CD4-positive, alpha-beta T cell (primary cell): Measurements from ENCODE around the gene PYDC1. TPM values are rescaled to one million over a fixed set of nuclear protein-coding genes. Genes with fewer than 3 reads are reported as not detected.

Source experiments
- ATAC-seq: fragments of 200-7000 bp; cut with Tn5 transposase; one replicate; pipeline ENCODE4 v1.10.0; 2022; ENCODE audit warnings: mild to moderate bottlenecking; ENCODE audit not compliant: poor library complexity
- CTCF ChIA-PET: fragments of 350-600 bp; sonication (Branson Sonifier 250); formaldehyde crosslinking; loops from one replicate; lab custom pipeline; 2021; ENCODE audit warnings: antibody characterized with exemption, inconsistent platforms; lab: Charles Lee
- POLR2A ChIA-PET: fragments of 350-600 bp; sonication (Branson Sonifier 250); formaldehyde crosslinking; loops from one replicate; lab custom pipeline; 2021; ENCODE audit warnings: antibody characterized with exemption, inconsistent platforms; lab: Charles Lee
- DNase-seq, 14 experiments: peaks; one replicate each; pipeline ENCODE4 v3.0.0-alpha.2; 2013 to 2020; ENCODE audit warnings: mixed read lengths in 2 of 14
- H3K27ac ChIP-seq, 2 donors: one replicate each; pipeline versions ENCODE4 v1.5.1 to v1.7.0; 2013; ENCODE audit warnings: low read length in 2 of 2, low read depth in 1 of 2, mild to moderate bottlenecking in 1 of 2
- H3K27me3 ChIP-seq, 2 experiments: 1 replicate in 1 of 2; 2 replicates in 1 of 2; pipeline versions ENCODE4 v1.6.1 to v1.7.0; 2013; ENCODE audit warnings: low read length in 2 of 2, control low read depth in 1 of 2, mild to moderate bottlenecking in 1 of 2, moderate library complexity in 1 of 2; ENCODE audit not compliant: insufficient read depth in 2 of 2, control insufficient read depth in 1 of 2
- H3K36me3 ChIP-seq: one replicate; pipeline ENCODE4 v1.6.1; 2013; ENCODE audit warnings: low read length, control low read depth; ENCODE audit not compliant: insufficient read depth
- H3K4me1 ChIP-seq: one replicate; pipeline ENCODE4 v1.6.1; 2013; ENCODE audit warnings: low read length, control low read depth; ENCODE audit not compliant: insufficient read depth
- H3K4me3 ChIP-seq: one replicate; pipeline ENCODE4 v1.5.1; 2013; ENCODE audit warnings: mild to moderate bottlenecking, low read length, moderate library complexity
- H3K9me3 ChIP-seq, 2 experiments: 1 replicate in 1 of 2; 2 replicates in 1 of 2; pipeline versions ENCODE4 v1.6.1 to v1.7.0; 2013; ENCODE audit warnings: low read length in 2 of 2, mild to moderate bottlenecking in 2 of 2, control low read depth in 1 of 2, moderate library complexity in 1 of 2; ENCODE audit not compliant: control insufficient read depth in 1 of 2, insufficient read depth in 1 of 2
- H3K27ac Mint-ChIP-seq: one replicate; pipeline ENCODE4 v1.8.0; 2020; ENCODE audit warnings: mixed read lengths
- H3K27me3 Mint-ChIP-seq: one replicate; pipeline ENCODE4 v1.8.0; 2021; ENCODE audit warnings: mixed read lengths
- H3K36me3 Mint-ChIP-seq: one replicate; pipeline ENCODE4 v1.8.0; 2021; ENCODE audit warnings: low read depth, mixed read lengths
- H3K4me1 Mint-ChIP-seq: one replicate; pipeline ENCODE4 v1.8.0; 2021; ENCODE audit warnings: low read depth, mixed read lengths
- H3K4me3 Mint-ChIP-seq: one replicate; pipeline ENCODE4 v1.8.0; 2020; ENCODE audit warnings: mild to moderate bottlenecking, mixed read lengths
- H3K9me3 Mint-ChIP-seq: one replicate; pipeline ENCODE4 v1.8.0; 2020; ENCODE audit warnings: mixed read lengths
- CTCF ChIP-seq: fragments of 200-600 bp; IDR thresholded peaks from one replicate; pipeline ENCODE4 v1.8.0; 2022; ENCODE audit warnings: antibody characterized with exemption, mild to moderate bottlenecking
- intact Hi-C, 2 experiments: fragments of 100-400 bp; cut with DNase I in 1 of 2; cut with micrococcal nuclease in 1 of 2; formaldehyde crosslinking; loops; one replicate each; pipeline versions ENCODE4 v1.15.1 to v1.9.0; 2023 to 2025; cut with DNase I, micrococcal nuclease
- total RNA-seq, 174 experiments: library from RNA in 2 of 174; stranded (reverse) in 2 of 174; gene quantifications; one replicate each; pipeline ENCODE4 v1.2.3 and lab custom pipeline; 2021 to 2026

Gene PYDC1
- total RNA-seq, 2 experiments from 2014 or later: not detected

- Histone ChIP-seq H3K27me3 (no peaks in the 10 kb centered on the region), H3K27ac (no peak overlapping the region), H3K4me1 (peaks cover 58% of the 10 kb centered on the region), H3K9me3 (no peaks in the 10 kb centered on the region), H3K4me3 (no peak overlapping the region), H3K36me3 (peaks cover 99% of the 10 kb centered on the region)
- TF ChIP-seq CTCF: no peak
- peaks cover 100% of the 10 kb centered on the region for H3K36me3 Mint-ChIP-seq
- DNase-seq (no peak), ATAC-seq (no peak)
- CTCF ChIA-PET: interaction anchor here (0.9 kb wide), 1 partner anchor 45 kb away, joined by 3 read pairs; no protein-coding TSS in a partner anchor
- intact Hi-C loops: loop anchor here (1.0 to 10.0 kb wide), 4 partner anchors 14 to 678 kb away; no protein-coding TSS in a partner anchor
- H3K27ac Mint-ChIP-seq: peak overlapping the region; percentile 50
- peaks cover 98% of the 10 kb centered on the region for H3K4me1 Mint-ChIP-seq
- H3K4me3 Mint-ChIP-seq: peak overlapping the region; percentile 60
- no peaks in the 10 kb centered on the region for H3K9me3 Mint-ChIP-seq
- POLR2A ChIA-PET: interaction anchor here (0.8 to 6.6 kb wide), 5 partner anchors 9 to 45 kb away, joined by 3 to 89 read pairs (median 3); partner anchors contain the start of gene PYCARD
- no peaks in the 10 kb centered on the region for H3K27me3 Mint-ChIP-seq
These were observed 29.8 kb downstream of the PYDC1 start for GRCh38 chr16:31186930-31187807.

GRCh38 chr16:31186176-31186575, 30.8 kb downstream of the PYDC1 start:
- TF ChIP-seq CTCF: no peak
- Mint-ChIP-seq H3K27me3 (no peaks in the 10 kb centered on the region), H3K27ac (peak overlapping the region; percentile 58), H3K9me3 (no peaks in the 10 kb centered on the region), H3K4me3 (peak overlapping the region; percentile 63), H3K4me1 (peaks cover 98% of the 10 kb centered on the region), H3K36me3 (peaks cover 99% of the 10 kb centered on the region)
- peak in 1 of 14 experiments; percentile 40 for DNase-seq
- Histone ChIP-seq H3K27me3 (no peaks in the 10 kb centered on the region), H3K4me3 (no peak overlapping the region), H3K9me3 (no peaks in the 10 kb centered on the region), H3K4me1 (peaks cover 67% of the 10 kb centered on the region), H3K36me3 (peaks cover 89% of the 10 kb centered on the region), H3K27ac (no peak overlapping the region)
- POLR2A ChIA-PET: interaction anchor here (0.6 to 6.6 kb wide), 4 partner anchors 9 to 112 kb away, joined by 4 to 89 read pairs (median 6); partner anchors contain the start of genes PYCARD, ZNF646 and ZNF668
- peak; percentile 15 for ATAC-seq
- CTCF ChIA-PET: interaction anchor here (0.9 kb wide), 1 partner anchor 44 kb away, joined by 3 read pairs; no protein-coding TSS in a partner anchor
- intact Hi-C loops: loop anchor here (1.0 to 10.0 kb wide), 4 partner anchors 15 to 679 kb away; no protein-coding TSS in a partner anchor

GRCh38 chr16:31185339-31185738, 31.6 kb downstream of the PYDC1 start:
- ATAC-seq (no peak), DNase-seq (no peak)
- no peaks in the 10 kb centered on the region for H3K27me3 Mint-ChIP-seq
- H3K4me3 ChIP-seq: no peak overlapping the region
- H3K27me3 ChIP-seq: no peaks in the 10 kb centered on the region
- peaks cover 81% of the 10 kb centered on the region for H3K36me3 ChIP-seq
- no peaks in the 10 kb centered on the region for H3K9me3 ChIP-seq
- intact Hi-C loops: loop anchor here (10.0 kb wide), 3 partner anchors 149 to 679 kb away; no protein-coding TSS in a partner anchor
- peaks cover 92% of the 10 kb centered on the region for H3K4me1 Mint-ChIP-seq
- no peak overlapping the region for H3K27ac ChIP-seq
- H3K4me1 ChIP-seq: peaks cover 67% of the 10 kb centered on the region
- peak overlapping the region; percentile 58 for H3K27ac Mint-ChIP-seq
- ChIA-PET CTCF (no interaction called here), POLR2A (interaction anchor here (1.5 to 6.6 kb wide), 3 partner anchors 8 to 43 kb away, joined by 5 to 89 read pairs (median 6); partner anchors contain the start of gene PYCARD)
- TF ChIP-seq CTCF: no peak
- H3K9me3 Mint-ChIP-seq: no peaks in the 10 kb centered on the region
- H3K4me3 Mint-ChIP-seq: peak overlapping the region; percentile 65
- H3K36me3 Mint-ChIP-seq: peaks cover 99% of the 10 kb centered on the region
